H7 (cell line): Measurements from ENCODE around the gene AP1M1. TPM values are rescaled to one million over a fixed set of nuclear protein-coding genes. Genes with fewer than 3 reads are reported as not detected.
A peak's percentile ranks its signal among the peaks of the same experiment; 100 is the strongest.

Experiments
- DNase-seq: peaks from one replicate; pipeline ENCODE4 v3.0.0; 2012
- H3K27me3 ChIP-seq: 2 replicates; pipeline ENCODE4 v1.6.0; 2011; ENCODE audit warnings: mild to moderate bottlenecking, low read length; ENCODE audit not compliant: control insufficient read depth, insufficient read depth
- H3K36me3 ChIP-seq: replicated peaks from 2 replicates; pipeline ENCODE4 v1.5.1; 2011; ENCODE audit warnings: low read length; ENCODE audit not compliant: control insufficient read depth, insufficient read depth
- H3K4me3 ChIP-seq: 2 replicates; pipeline ENCODE4 v1.5.1; 2011; ENCODE audit warnings: low read depth, mild to moderate bottlenecking, control low read depth, low read length, moderate library complexity; ENCODE audit not compliant: insufficient read depth
- total RNA-seq: library from RNA; depleted of rRNA; stranded (reverse); fragments of >200 nt; shearing (Covaris generic); gene quantifications from 2 replicates; pipeline ENCODE4 v1.2.3, GENCODE V29; 2014

AP1M1 gene
- total RNA-seq, 1 experiment from 2014 or later, result 56.3 TPM

DNA sequence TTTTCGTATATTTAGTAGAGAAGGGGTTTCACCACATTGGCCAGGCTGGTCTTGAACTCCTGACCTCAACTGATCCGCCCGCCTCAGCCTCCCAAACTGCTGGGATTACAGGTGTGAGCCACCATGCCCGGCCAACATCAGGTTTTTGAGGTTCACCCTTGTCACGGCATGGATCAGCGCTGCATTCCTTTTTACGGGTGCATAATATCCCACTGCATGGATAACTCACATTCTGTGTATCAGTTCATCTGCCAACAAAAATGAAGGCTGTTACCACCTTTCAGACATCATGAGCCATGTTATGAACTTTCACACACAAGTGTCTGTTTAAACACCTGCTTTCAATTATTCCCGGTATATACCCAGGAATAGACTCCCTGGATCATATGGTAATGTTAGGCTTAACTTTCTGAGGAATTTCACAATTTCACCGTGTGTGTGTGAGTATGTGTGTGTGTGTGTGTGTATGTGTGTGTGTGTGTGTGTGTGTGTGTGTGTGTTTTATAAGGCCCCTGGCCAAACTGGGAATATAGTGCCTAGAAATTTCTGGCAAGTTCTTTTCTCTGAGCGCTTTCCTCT, 52.2 kb downstream of the AP1M1 start:
- Histone ChIP-seq H3K27me3 (no peaks in the 10 kb centered on the region), H3K36me3 (no peaks in the 10 kb centered on the region), H3K4me3 (no peak overlapping the region)
- DNase-seq, result no peak

- DNase-seq, result peak; percentile 64
- no peaks in the 10 kb centered on the region for H3K27me3 ChIP-seq
- H3K36me3 ChIP-seq, result no peaks in the 10 kb centered on the region
- no peak overlapping the region for H3K4me3 ChIP-seq
Measured at GRCh38 chr19:16252459-16253205, 54.9 kb downstream of the AP1M1 start.

- no peak for DNase-seq
- Histone ChIP-seq H3K27me3 (no peaks in the 10 kb centered on the region), H3K36me3 (no peaks in the 10 kb centered on the region), H3K4me3 (no peak overlapping the region)
Measured at GRCh38 chr19:16254851-16255408, 57.2 kb downstream of the AP1M1 start.

DNA sequence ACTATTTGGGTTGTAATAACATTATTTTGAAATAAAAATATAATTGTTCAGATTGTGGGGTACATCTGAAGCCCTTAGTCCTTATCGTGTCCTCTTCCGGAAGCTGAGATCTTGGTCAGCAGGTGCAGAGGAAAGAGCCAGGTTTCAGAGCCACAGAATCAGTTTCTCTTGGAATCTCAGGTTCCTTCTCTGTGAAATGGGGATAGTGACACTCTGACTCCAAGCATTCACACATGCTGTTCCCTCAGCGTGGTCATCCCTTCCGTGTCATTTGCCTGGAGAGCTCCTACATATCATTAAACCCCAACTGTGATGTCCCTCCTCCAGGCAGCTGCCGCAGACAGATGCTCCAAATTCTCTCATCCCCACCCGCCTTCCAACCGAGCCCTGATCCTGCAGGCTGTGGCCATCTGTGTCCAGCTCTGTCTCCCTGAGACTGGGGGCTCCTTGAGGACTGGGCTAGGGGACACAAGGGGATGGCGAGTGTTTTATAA, 59.8 kb downstream of the AP1M1 start:
- DNase-seq, result peak; percentile 31
- Histone ChIP-seq H3K27me3 (no peaks in the 10 kb centered on the region), H3K36me3 (no peaks in the 10 kb centered on the region), H3K4me3 (no peak overlapping the region)

GRCh38 chr19:16258440-16258903, 60.8 kb downstream of the AP1M1 start:
- peak; percentile 33 for DNase-seq
- no peaks in the 10 kb centered on the region for H3K36me3 ChIP-seq
- no peaks in the 10 kb centered on the region for H3K27me3 ChIP-seq
- H3K4me3 ChIP-seq, result no peak overlapping the region

DNA sequence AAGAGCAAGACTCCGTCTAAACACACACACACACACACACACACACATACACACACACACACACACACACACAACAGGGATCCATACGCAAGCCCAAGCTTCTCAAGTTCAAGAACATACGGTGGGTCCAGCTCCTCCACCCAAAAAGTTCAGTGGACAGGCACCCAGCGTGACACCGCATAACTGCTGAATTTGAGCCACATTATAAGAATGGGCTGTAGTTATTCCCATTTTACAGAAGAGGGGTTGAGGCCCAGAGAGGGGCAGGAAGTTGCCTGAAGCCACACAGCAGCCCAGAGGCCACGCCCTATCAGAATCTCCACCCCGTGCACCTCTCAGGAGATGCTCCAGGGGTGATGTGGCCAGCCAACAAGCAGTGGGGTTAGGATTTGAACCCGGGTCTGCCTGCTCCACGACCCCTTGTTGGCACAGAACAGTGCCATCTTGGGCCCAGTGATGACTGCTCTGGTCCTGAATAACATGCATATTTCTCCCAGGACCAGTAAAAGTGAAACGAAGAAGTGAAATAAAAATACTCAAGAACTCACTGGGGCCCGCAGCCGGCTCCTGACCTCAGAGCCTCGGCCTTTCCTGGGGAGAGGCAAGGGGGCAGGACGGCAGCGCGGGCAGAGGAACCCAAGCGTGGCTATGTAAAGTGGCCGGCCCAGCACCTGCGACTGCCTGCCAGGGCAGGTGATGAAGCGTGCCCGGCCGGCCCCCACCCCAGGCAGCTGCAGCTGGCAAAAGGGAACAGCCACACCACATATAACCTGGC, 61.9 kb downstream of the AP1M1 start:
- Histone ChIP-seq H3K27me3 (no peaks in the 10 kb centered on the region), H3K36me3 (no peaks in the 10 kb centered on the region), H3K4me3 (no peak overlapping the region)
- DNase-seq, result peak; percentile 22

- peak; percentile 10 for DNase-seq
- Histone ChIP-seq H3K4me3 (no peak overlapping the region), H3K36me3 (no peaks in the 10 kb centered on the region), H3K27me3 (no peaks in the 10 kb centered on the region)
Measured at GRCh38 chr19:16260160-16260811, 62.6 kb downstream of the AP1M1 start.

DNA sequence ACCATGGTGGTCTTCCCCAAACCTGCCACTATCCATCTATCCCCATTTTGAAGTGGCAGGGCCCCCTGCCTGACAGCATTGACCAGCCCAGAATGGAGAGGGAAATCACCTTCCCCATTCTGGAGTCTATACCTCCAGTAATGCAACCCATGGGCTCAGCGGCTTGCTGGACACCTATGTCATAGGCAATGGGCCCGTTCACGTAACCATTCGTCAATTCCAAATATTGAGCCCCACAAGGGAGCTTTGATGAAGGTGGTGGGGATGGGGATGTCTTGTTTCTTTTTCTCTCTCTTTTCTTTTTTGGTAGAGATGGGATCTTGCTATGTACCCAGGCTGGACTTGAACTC, 63.1 kb downstream of the AP1M1 start:
- Histone ChIP-seq H3K27me3 (no peaks in the 10 kb centered on the region), H3K4me3 (no peak overlapping the region), H3K36me3 (no peaks in the 10 kb centered on the region)
- peak; percentile 10 for DNase-seq

DNA sequence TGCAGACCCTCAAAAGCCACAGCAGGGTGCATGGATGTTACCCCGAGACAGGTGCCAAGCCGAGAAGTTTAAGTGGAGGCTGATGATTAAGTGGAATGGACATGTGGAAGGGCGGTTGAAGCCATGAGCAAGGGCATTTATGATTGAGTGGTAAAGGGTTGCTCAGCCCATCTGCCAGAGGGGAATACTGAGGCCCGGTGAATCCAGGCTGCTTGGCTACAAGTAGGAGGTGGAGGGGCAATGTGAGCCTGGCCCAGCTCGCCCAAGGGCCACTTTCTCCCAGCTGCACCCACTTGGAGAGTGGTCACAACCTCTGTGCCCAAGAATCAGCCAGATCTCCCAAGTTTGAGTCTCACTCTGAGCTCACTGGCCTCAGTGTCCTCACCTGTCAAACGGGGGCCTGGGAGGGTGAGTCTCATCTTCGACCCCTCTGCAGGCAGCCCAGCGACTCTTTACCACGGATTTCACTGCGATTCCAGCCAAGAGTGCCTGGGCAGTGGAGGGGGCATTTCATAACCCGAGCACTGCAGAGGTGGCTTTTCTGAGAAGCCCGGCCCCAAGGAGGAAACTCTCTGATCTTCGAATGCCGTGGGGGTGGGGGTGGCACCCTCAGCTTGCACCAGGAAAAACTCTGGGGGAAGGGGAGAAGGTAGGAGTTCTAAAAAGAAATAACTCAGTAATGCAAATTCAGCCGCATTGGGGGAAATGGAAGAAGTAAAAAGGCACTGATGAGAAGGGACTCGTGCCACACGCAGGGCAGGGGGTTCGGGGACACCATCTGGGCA, 64.1 kb downstream of the AP1M1 start:
- H3K27me3 ChIP-seq, result no peaks in the 10 kb centered on the region
- no peak overlapping the region for H3K4me3 ChIP-seq
- H3K36me3 ChIP-seq, result no peaks in the 10 kb centered on the region
- peak; percentile 29 for DNase-seq

- no peak overlapping the region for H3K4me3 ChIP-seq
- peak; percentile 28 for DNase-seq
- H3K27me3 ChIP-seq, result no peaks in the 10 kb centered on the region
- no peaks in the 10 kb centered on the region for H3K36me3 ChIP-seq
Measured at GRCh38 chr19:16262618-16263017, 64.9 kb downstream of the AP1M1 start.

DNA sequence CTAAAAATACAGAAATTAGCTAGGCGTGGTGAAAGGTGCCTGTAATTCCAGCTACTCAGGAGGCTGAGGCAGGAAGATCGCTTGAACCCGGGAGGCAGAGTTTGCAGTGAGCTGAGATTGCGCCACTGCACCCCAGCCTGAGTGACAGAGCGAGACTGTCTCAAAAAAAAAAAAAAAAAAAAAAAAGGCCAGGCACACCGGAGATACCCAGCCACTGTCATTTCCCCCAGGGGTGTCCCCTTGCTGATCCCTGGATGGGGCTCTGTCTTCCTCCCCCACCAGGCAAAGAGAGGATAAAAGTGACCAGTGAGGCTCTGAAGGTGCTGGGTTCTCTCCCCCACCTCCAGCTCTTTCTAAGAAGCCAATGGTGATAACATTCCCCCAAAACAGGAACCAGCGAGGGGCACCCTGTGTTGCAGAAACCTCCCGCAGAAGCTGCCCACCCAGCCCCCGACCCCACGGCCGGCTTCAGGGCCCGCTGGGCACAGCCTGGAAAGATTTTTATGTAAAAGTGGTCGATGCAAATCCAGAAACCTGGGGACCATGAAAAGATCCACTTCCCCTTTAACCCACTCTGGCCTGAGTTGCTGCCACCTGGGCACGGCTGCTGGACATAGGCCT, 65.5 kb downstream of the AP1M1 start:
- no peak for DNase-seq
- Histone ChIP-seq H3K36me3 (no peaks in the 10 kb centered on the region), H3K27me3 (no peaks in the 10 kb centered on the region), H3K4me3 (no peak overlapping the region)

- DNase-seq, result no peak
- H3K4me3 ChIP-seq, result no peak overlapping the region
- no peaks in the 10 kb centered on the region for H3K27me3 ChIP-seq
- no peaks in the 10 kb centered on the region for H3K36me3 ChIP-seq
Measured at GRCh38 chr19:16265205-16265604, 67.5 kb downstream of the AP1M1 start.

- H3K27me3 ChIP-seq, result no peaks in the 10 kb centered on the region
- H3K4me3 ChIP-seq, result no peak overlapping the region
- no peaks in the 10 kb centered on the region for H3K36me3 ChIP-seq
- no peak for DNase-seq
Measured at GRCh38 chr19:16265890-16266585, 68.3 kb downstream of the AP1M1 start.
